ENCODE results near the gene KIFAP3.

GRCh38 chr1:169931795-169932231 lies 142.7 kb downstream of the KIFAP3 start:
- TF ChIP-seq CTCF (IDR thresholded peaks at IDR 0.05) (no peak), POLR2A (IDR thresholded peaks at IDR 0.05) (no peak)
